Fibroblast of mammary gland (primary cell): ENCODE results near the gene TGM5.
A peak's percentile ranks its signal among the peaks of the same experiment; 100 is the strongest.

Source experiments
- DNase-seq: peaks from one replicate; pipeline ENCODE4 v3.0.0-alpha.2; 2010; ENCODE audit warnings: low read depth
- H3K4me3 ChIP-seq: 2 replicates; pipeline ENCODE4 v1.5.1; 2011; ENCODE audit warnings: low read depth, mild to moderate bottlenecking, low read length, moderate library complexity; ENCODE audit not compliant: control insufficient read depth
- TF ChIP-seq, protein P1 (sequence below): conservative IDR thresholded peaks from 2 replicates; pipeline ENCODE4 v1.5.1; 2011; ENCODE audit warnings: low read depth, low read length, inconsistent platforms; ENCODE audit not compliant: control insufficient read depth, insufficient read depth

Gene TGM5

DNA sequence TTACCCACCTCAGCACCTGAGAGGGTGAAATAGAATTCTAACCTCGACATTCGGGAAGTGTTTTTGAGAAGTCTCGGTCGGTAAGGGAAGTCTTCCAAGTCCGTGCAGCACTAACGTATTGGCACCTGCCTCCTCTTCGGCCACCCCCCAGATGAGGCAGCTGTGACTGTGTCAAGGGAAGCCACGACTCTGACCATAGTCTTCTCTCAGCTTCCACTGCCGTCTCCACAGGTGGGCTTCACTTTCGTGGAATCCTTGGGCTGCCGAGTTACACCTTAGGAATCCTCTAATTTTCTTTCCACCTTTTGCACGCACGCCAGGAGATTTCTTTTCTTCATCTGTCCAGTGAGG is 80.8 kb downstream of the TGM5 start:
- no peak for DNase-seq
- TF ChIP-seq, protein P1, sequence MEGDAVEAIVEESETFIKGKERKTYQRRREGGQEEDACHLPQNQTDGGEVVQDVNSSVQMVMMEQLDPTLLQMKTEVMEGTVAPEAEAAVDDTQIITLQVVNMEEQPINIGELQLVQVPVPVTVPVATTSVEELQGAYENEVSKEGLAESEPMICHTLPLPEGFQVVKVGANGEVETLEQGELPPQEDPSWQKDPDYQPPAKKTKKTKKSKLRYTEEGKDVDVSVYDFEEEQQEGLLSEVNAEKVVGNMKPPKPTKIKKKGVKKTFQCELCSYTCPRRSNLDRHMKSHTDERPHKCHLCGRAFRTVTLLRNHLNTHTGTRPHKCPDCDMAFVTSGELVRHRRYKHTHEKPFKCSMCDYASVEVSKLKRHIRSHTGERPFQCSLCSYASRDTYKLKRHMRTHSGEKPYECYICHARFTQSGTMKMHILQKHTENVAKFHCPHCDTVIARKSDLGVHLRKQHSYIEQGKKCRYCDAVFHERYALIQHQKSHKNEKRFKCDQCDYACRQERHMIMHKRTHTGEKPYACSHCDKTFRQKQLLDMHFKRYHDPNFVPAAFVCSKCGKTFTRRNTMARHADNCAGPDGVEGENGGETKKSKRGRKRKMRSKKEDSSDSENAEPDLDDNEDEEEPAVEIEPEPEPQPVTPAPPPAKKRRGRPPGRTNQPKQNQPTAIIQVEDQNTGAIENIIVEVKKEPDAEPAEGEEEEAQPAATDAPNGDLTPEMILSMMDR = no peak
- H3K4me3 ChIP-seq = peak overlapping the region; percentile 84

DNA sequence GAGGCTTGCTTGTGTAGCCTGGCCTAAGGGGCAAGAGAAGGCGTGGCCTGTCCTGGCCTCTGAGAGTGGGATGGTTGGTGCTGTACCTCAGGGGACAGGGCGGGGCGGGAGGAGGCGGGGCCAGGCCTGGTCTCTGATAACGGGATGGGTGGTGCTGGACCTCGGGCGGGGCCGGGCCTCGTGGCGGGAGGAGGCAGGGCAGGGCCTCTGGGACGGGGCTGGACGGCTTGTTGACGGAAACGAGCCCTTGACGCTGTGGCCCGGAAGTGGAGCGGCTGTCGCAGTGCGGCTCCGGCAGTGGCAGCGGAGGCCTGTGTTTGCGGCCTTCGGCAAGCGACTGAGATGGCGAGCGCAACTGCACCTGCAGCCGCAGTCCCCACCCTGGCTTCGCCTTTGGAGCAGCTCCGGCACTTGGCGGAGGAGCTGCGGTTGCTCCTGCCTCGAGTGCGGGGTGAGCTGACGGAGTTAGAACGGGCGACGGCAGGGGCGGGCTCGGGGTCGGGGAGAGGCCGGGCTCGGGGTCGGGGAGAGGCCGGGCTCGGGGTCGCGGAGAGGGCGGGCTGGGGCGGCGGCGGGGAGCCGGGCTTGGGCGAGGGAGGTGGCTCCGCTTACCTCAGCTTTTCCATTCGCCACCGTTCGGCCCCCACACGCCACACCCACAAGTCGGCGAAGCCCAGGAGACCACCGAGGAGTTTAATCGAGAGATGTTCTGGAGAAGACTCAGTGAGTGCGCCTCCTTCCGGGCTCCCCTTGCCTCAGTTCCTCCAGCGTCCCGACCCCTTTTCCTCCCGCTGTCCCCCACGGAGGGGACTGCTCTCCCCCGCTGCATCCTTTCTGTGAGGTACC is 81.3 kb downstream of the TGM5 start, which contains the start of gene CCNDBP1:
CCNDBP1 (plus strand) TSS at position 247 of the 846 bp plus-strand sequence; CDS start at position 343, 96 bp downstream.
- TF ChIP-seq, protein P1 = peak; percentile 25
- peak; percentile 70 for DNase-seq
- H3K4me3 ChIP-seq = peak within 1 kb of the TSS; percentile 84

DNA sequence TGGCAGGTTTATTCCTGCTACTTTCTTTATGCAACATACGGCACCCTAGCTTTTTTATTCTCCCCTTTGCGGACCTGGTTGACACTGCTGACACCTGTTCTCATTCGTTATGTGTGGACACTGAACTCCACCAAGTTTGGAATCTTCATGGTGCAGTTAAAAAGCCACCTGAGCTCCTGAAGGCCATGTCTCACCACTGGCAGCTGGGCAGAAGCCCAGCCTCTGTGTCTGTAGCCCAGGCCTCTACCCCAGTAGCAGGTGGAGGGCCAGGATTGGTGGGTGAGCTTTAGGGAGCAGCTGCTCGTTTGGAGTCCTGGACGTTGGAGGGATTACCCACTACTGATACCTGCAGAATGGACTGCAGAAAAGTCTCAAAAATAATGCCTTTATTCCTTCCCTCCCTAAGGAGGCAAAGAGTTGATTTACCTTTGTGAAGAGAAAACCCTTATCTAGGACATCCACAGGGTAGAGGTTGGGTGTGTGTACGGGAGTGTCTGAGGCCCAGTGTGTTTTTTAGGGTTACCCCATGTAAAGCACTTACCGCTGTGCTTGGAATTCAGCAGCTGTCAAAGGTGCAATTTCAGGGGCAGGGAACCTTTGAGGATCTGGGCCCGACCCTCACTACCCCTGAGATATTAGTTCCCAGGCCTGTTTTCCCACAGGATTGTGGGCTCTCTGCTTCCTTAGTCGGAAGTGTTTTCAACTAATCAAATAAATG is 82.2 kb downstream of the TGM5 start:
- H3K4me3 ChIP-seq = peak overlapping the region; percentile 84
- no peak for DNase-seq
- TF ChIP-seq, protein P1 = no peak

DNA sequence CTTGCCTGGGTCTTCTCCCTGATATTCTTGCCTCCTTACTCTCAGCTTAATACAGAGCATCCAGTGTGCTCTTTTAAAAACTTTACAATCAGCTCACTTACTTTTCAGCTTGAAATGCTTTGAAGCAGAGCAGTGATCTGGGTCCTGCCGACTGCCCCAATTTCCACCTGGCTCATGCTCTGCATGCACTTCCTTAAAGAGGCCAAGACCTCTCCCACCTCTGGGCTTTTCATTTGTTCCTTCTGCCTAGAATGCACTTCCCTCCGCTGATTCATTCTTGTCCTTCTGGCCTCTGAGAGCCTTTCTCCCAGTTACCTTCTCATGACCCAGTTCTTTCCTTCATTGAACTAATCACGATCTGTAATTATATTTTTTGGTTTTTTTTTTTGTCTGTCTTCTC is 83.5 kb downstream of the TGM5 start:
- TF ChIP-seq, protein P1 = no peak
- no peak for DNase-seq
- no peak overlapping the region for H3K4me3 ChIP-seq
